HPDE6-E6E7 (cell line): Measurements from ENCODE around the gene BTF3L4.
"Not testable (repeated sequence)": the region's sequence is repeated elsewhere in the genome, so short reads cannot be mapped to it uniquely, and the experiment has no call there.

Source experiments
- DNase-seq: peaks from one replicate; pipeline ENCODE4 v3.0.0; 2011; ENCODE audit warnings: missing footprints; ENCODE audit errors: extremely low spot score

The BTF3L4 gene

DNA sequence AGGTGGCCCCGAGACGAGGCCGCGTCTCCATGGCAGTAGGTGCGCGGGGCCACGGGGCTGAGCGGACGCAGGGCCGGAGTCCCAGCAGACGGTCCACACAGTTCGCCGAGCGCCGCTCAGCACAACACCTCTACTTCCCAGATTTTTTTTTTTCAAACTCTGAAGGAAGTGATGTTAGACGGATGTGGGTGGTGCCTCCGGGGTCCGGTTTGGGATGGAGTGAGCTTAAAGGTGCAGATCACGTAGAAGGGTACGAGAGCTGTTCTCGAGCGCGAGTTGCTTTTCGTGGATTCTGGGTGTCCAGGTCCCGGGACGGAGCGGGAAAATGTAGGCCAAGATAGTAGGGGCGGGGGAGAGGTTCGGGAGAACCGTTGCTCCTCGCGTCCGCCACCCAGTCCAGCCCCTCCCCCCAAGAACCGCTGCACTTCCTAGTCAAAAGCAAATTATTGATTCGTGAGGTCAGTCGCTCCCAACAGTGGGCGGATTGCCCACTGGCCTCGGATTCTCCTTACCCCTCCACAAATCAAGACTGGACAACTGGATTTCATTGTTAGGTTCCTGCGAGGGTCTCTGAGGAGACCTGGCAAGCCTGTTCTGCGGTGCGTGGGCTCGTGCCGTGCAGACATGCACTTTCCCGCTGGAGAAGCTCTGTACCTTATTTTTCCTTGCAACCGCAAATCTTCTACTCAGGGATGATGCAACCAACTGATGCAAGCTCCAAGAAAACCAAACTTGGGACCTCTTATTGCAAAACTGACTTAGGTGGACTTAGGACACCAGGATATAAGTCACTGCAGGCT lies 829 bp upstream of the BTF3L4 start, which contains the start of gene TXNDC12:
Gene TXNDC12 (minus strand): TSS at position 126 of the 800 bp plus-strand sequence. CDS start 95 bp downstream, at position 31.
- DNase-seq: peak; percentile 91

DNA sequence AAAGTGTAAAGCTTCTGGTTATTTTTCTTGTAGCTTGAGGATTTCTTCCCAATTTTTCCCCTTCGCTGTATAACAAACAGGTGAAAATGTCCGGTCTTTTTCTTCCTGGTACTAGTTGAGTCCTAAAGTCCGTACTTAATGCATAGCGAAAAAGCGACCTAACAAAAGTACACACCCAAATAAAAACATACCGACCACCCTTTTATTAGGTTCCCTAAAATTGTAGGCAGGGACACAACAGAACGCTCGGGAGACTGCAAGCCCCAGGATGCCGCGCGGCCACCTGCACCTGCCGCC lies 281 bp upstream of the BTF3L4 start:
- DNase-seq: no peak

DNA sequence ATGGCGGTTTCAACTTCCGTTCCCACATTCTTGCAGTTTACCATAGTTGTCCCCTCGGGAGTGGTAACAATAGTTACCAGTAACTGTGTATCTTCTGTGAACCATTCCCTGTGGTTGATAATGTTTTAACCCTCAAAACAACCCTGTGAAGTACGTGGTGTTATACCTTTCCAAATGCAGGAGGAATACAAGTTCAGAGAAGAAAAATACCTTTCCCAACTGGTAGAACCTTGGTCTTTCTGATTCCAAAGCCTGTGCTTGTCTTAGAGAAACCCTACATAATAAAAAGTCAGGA lies 789 bp downstream of the BTF3L4 start:
- no peak for DNase-seq

DNA sequence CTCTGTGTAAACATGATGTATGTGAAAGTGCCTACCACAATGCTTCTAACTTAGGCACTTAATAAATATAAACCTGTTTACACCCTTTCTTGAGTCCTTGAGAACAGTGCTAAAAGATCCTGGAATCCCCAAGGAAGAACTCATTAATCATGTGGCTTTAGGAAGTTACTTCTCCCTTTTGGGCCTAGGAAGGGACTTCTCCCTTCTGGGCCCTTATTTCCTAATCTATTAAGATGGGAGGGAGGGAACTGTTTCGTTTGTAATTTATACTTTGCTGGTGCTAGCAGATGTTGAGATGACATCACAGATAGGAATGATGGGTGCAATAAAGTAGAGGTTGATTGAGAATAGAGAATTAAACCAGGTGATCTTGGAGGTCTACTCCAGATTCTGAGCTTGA lies 1.2 kb downstream of the BTF3L4 start:
- DNase-seq: no peak

DNA sequence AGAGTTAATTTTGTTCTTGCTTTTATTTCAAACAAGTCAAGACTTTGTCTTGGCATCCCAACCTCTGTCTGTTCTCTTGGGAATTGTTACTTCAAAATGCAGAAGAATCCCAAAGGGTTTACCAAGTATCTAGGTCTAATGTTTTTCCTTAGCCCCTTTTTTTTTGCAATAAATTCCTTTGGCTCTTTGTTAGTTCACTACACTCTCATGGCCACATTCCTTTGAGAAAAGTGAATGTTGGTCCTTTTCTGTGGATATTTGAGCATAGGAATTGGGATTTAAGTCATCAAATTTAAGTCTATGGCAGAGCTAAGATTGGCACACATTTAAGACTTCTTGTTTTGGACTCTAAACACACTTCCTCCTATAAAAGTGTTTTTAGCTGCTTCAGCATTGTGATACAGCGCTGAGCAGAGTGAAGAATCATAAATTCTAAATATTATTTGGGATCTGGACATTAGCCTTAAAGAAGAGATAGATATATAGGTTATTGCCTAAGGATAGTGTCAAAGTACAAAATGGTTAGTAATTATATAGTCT lies 1.9 kb downstream of the BTF3L4 start:
- no peak for DNase-seq

DNA sequence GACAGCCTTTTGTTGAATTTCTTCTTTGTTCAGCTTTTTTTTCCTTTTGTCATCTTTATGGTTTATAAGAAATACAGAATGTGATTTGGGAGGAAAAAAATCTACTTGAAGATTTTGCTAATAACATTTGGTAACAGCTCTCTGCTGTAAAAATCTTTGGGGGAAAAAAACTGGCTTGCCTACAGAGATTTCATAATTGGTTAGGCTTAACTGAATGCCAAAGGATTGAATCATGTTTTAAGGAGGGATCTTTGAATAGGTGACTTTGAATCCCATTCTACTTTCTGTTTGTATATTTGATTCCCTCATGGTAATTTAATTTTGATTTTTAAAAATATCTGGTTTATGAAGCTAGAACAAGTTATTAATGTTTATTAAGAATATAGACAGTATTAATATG lies 3.2 kb downstream of the BTF3L4 start:
- DNase-seq: peak; percentile 45

DNA sequence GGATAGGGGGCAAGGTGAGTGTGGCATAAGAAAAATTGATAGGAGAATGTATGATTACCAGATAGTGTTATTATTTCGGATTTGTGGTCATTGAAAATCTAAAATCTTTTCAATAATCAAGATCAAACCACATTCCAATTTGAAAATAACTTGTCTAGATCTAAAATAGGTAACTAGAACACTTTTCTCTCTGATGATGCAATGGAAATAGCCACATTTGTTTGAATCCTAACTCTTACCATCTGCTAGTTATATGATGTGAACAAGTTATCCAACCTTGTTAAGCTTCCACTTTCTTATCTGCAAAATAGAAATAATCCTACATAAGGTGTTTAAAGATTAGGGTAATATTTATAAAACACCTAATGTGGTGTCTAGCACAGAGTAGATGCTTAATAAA lies 3.8 kb downstream of the BTF3L4 start:
- DNase-seq: no peak

DNA sequence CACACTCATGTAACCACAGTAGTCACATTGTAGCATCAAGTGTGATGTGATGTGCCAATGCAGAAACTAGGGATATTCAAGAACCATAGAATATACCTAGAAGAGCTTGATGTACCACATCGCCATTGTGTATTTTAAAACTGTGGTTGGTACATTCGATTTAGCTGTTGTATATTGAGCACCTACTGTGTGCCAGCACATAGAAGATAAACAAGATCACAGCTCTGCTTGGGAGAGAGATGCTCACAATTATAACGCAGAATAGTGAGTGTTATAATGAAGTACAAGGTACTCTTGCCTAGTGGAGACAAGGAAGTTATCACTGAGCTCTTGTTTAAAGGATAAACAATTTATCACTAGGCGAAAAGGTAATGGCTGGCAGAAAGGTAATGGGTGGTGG lies 4.7 kb downstream of the BTF3L4 start:
- no peak for DNase-seq

DNA sequence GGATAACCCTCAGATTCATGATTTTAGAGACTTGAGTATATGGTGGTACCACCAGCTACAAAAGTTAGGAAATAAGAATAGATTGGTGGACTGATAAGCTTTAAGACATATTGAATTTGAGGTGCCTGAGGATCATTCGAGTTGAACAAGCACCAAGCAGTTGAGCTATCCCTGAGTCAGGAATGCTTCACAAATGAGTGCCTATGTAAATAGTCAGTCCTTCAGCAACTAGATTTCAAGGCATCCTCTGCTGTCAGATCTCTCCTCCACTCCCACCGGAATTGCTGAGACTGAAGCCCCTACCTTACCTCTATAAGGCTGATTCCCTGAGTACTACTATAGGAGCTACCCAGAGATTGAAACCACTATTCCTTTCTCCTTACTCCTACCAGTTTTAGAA lies 7.1 kb downstream of the BTF3L4 start:
- DNase-seq: no peak

DNA sequence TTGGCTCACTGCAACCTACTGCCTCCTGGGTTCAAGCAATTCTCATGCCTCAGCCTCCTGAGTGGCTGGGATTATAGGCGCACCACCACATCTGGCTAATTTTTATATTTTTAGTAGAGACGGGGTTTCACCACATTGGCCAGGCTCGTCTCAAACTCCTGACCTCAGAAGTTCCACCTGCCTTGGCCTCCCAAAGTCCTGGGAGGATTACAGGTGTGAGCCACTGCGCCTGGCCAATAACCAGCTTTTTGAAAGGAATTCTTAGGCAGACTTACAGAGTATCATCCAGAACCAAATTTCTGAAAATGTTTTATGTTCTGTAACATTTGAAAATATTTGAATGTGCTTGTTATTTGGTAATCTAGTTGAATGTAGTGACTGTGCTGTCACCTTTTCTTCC lies 14.6 kb downstream of the BTF3L4 start:
- DNase-seq: no peak

DNA sequence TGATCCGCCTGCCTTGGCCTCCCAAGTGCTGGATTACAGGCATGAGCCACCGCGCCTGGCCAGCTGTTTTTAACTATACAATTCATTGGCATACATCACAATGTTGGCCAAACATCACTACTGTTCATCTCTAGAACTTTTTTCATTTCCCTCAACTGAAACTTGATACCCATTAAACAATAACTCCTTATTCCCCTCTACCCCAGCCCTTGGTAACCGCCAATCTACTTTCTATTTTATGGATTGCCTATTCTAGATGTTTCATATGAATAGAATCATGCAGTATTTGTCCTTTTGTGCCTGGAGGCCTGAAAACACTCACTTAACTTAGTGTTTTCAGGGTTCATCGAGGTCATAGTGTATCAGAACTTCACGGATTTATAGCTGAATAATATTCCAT lies 16.2 kb downstream of the BTF3L4 start:
- no peak for DNase-seq

DNA sequence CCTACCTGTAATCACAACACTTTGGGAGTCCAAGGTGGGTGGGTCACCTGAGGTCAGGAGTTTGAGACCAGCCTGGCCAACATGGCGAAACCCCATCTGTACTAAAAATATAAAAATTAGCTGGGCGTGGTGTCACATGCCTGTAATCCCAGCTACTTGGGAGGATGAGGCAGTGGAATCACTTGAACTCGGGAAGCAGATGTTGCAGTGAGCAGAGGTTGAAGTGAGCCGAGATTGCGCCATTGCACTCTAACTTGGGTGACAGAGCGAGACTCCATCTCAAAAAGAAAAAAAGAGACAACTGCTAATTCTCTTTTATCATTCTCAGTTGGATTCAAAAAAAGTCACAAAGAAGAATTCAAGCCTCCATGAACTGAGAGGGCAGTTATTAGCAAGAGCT lies 21.2 kb downstream of the BTF3L4 start:
- not testable (repeated sequence) for DNase-seq

DNA sequence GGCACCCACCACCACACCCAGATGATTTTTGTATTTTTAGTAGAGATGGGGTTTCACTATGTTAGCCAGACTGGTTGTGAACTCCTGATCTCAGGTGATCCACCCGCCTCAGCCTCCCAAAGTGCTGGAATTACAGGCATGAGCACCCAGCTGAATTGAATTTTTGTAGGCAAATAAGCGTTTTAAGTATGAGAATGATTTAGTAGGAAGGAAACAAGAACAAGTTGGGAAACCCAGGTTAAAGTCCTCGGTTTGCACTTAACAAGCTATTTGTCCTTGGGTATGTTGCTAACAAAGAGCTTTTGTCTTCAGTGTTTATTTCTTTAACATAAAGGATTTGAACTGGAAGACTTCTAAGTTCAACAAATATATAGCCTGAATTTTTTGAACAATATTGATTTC lies 23.9 kb downstream of the BTF3L4 start:
- no peak for DNase-seq

DNA sequence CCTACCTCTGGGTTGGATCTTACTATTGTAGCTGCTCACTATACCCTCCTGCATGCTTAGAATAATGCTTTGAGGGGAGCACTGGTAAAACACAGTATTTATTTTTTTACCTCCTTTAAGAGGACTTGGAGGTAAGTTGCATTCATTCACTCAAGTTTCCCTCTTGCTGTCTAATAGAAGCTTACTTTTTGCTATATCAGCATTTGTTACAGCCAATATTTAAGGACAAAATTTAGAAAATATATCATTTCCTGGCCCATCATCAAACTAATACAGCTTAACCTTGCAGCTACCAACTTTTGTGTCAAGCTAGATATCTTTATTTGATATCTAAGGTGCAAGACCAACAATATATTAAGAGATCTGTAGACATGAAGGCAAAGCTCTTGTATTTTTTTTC lies 31.8 kb downstream of the BTF3L4 start:
- not testable (repeated sequence) for DNase-seq

DNA sequence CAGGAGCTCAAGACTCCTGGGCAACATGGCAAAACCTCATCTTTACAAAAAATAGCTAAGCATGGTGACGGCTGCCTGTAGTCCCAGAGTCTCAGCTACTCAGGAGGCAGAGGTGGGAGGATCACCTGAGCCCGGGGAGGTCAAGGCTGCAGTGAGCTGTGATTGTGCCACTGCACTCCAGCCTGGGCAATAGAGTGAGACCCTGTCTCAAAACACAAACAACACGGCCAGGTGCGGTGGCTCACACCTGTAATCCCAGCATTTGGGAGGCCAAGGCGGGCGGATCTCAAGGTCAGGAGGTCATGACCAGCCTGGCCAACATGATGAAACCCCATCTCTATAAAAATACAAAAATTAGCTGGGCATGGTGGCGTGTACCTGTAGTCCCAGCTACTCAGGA lies 38.2 kb downstream of the BTF3L4 start:
- not testable (repeated sequence) for DNase-seq

DNA sequence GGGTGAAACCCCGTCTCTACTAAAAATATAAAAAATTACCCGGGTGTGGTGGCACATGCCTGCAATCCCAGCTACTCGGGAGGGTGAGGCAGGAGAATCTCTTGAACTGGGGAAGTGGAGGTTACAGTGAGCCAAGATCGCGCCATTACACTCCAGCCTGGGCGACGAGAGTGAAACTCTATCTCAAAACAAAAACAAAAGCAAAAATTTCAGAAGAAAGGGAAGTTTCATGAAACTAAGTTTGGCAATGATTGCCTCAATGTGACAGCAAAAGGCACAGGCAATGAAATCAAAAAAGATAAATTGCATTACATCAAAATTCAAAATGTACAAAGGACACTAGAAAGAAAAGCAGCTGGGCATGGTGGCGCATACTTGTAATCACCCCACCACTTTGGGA lies 40.1 kb downstream of the BTF3L4 start:
- no peak for DNase-seq

DNA sequence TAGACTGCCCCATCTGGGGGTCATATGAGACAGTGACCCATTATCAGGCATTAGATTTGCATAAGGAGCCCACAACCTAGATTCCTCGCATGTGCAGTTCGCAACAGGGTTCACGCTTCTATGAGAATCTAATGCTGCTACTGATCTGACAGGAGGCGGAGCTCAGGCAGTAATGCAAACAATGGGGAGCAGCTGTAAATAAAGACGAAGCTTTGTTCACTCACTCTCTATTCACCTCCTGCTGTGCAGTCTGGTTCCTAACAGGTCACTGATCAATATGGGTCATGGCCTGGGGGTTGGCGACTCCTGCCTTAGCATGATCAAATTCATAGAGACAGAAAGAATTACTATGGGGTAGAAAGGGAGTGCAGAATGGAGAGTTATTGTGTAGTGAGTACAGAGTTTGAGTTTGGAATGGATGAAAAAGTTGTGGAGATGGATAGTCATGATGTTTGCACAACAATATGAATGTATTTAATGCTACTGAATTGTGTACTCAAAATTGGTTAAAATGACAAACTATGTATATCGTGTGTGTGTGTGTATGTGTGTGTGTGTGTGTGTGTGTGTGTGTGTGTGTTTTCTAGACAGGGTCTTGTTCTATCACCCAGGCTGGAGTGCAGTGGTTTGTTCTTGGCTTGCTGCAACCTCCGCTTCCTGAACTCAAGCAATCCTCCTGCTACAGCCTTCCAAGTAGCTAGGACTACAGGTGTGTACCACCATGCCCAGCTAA lies 42.2 kb downstream of the BTF3L4 start:
- DNase-seq: no peak

DNA sequence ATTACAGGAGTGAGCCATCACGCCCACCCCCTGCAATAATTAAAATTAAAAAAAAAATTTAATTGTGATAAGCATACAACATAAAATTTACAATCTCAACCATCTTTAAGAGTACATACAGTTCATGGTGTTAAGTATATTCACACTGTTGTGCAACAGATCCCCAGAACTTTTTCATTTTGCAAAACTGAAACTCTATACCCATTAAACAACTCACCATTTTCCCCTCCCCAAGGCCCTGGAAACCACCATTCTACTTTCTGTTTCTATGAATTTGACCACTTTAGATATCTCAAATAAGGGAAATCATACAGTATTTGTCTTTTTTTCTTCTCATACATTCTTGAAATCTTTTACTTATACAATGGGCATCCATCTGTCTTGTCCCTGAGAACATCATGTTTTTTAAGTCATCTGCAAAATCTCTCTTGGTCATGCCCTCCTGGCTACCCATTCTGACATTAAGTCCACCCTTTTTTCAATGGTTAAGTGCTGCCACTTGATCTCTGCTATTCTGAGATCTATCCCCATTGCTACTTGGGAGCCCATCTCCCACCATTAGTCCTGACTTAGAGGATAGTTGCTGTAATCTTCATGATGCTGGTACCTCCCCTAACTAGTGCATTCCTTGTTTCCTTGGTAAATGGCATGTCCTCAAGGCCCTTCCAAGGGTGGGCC lies 46.4 kb downstream of the BTF3L4 start:
- no peak for DNase-seq

DNA sequence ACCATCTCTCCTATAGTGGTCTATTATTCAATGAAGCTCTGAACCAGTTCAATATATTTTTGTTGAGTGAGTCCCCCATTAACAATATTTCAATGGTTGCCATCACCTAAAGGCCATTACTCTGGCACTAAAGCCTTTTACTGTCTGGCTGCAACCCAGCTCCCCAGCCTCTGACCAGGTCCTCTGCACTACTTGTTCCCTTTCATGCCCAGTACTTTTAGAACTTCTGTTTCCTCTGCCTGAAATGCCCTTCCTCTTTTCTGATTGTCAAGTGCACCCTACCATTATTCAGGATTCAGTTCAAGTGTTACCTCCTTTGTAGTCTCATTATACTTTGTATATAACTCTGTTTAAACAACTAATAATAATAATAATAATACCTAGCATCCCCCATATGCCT lies 55.4 kb downstream of the BTF3L4 start:
- no peak for DNase-seq

DNA sequence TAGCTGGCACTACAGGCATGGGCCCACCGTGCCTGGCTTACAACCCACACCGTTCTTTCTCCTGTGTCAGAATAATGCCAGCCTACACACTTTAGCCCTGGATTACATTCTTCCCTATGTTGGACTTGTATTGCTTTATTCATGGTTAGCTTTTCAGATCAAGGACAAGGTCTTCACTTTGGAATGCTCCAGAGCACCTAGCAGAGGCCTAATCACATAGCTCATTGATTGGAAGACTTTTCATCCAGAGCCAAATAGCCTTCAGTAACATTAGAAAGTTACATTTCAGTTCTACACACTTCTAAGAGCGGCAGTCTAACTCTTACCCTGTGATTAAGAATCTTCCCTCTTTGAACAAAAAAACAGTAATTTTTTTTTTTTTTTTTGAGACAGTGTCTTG lies 56.4 kb downstream of the BTF3L4 start:
- DNase-seq: no peak

DNA sequence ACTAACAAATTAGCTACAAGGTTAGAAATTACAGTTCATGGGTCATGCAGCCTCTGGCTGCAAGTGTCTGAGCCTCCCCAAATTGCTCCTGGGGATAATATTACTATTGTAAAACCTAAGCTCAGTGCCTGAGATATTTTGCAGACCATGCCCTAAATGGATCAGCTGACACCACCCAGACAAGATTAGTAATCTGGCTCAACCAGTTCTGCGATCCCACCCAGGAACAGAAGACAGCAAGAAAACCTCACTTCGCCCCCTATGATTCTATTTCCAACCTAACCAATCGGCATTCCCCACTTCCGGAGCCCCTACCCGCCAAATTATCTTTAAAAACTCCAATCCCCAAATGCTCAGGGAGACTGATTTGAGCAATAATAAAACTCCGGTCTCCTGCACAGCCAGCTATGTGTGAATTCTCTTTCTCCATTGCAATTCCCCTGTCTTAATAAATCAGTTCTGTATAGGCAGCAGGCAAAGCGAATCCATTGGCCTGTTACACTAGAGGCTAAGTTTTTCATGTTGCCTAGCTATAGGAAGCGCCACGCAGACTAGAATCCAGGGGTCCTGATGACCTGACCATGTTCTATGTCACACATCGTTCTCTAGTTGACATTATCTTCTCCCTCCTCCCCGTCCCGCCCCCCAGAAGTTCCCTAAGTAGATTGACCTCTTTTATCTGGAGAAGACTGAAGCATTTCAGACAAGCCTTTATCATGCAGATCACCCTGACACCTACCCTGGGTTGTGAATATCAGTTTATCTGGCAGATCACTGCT lies 63.4 kb downstream of the BTF3L4 start:
- no peak for DNase-seq

DNA sequence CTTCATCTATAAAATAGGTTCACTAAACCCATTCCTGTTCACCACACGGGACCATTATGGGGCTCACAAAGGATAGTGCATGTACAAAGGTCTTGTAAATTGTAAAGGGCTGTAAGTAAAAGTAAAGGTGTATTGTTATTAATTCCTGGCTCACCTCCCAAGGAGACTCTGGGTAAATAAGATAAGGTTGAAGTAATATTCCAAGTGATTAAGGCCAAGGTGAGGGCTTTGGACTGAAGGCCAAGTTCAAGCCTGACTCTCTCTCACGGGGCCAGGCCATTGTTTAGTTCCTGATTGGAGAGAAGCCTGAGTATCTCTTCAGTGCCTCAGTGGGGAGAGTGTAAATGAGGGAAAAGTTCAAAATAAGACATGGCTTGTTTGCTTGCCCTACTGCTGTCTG lies 66.3 kb downstream of the BTF3L4 start:
- DNase-seq: no peak
